Measurements from ENCODE around the gene CEP97. TPM values are rescaled to one million over a fixed set of nuclear protein-coding genes. Genes with fewer than 3 reads are reported as not detected.

Gene CEP97
- total RNA-seq, 4 donors from 2014 or later = 1.1 to 22.1 (median 6.1) TPM

- Histone ChIP-seq H3K9me3 (no peaks in the 10 kb centered on the region), H3K27ac (peak overlapping the region in 2 of 4 donors; percentile 3), H3K4me1 (peaks cover 8 to 33% (median 14%) of the 10 kb centered on the region in 4 donors), H3K27me3 (no peaks in the 10 kb centered on the region), H3K4me3 (no peak overlapping the region), H3K36me3 (no peaks in the 10 kb centered on the region)
- intact Hi-C loops (cut with DNase I; ENCODE audit: low total_unique reads) (no loop called here), in situ Hi-C loops (cut with MboI; ENCODE audit: low pct_ligation_motif_present in 1 of 4, low pct_unique_long_range_greater_than_20kb in 1 of 4, low sequenced_read_pairs in 3 of 4) (loop anchor here in 1 of 4 donors (10.0 to 25.0 kb wide), 2 partner anchors 415 to 727 kb away; no protein-coding TSS in a partner anchor)
- TF ChIP-seq EP300 (IDR thresholded peaks at IDR 0.05; ENCODE audit: low read depth) (no peak), CTCF (IDR thresholded peaks at IDR 0.05) (no peak), POLR2A (IDR thresholded peaks at IDR 0.05) (no peak), POLR2AphosphoS5 (IDR thresholded peaks at IDR 0.05) (no peak)
- no peak for DNase-seq
Measured at GRCh38 chr3:101810022-101810418, 85.6 kb downstream of the CEP97 start.

GRCh38 chr3:101811875-101812274 lies 87.5 kb downstream of the CEP97 start:
- Histone ChIP-seq H3K9me3 (no peaks in the 10 kb centered on the region), H3K4me1 (peaks cover 8 to 33% (median 15%) of the 10 kb centered on the region in 4 donors), H3K36me3 (no peaks in the 10 kb centered on the region), H3K27me3 (no peaks in the 10 kb centered on the region), H3K4me3 (no peak overlapping the region), H3K27ac (no peak overlapping the region)
- in situ Hi-C loops (cut with MboI; ENCODE audit: low pct_ligation_motif_present in 1 of 4, low pct_unique_long_range_greater_than_20kb in 1 of 4, low sequenced_read_pairs in 3 of 4) (loop anchor here in 1 of 4 donors (10.0 to 25.0 kb wide), 2 partner anchors 413 to 725 kb away; no protein-coding TSS in a partner anchor), intact Hi-C loops (cut with DNase I; ENCODE audit: low total_unique reads) (loop anchor here (2.0 kb wide), 1 partner anchor 413 kb away; no protein-coding TSS in a partner anchor)
- TF ChIP-seq POLR2A (IDR thresholded peaks at IDR 0.05) (no peak), CTCF (IDR thresholded peaks at IDR 0.05) (no peak), POLR2AphosphoS5 (IDR thresholded peaks at IDR 0.05) (no peak), EP300 (IDR thresholded peaks at IDR 0.05; ENCODE audit: low read depth) (no peak)
- WGBS, 2 donors (ENCODE audit: low coverage in 1 of 2) = 74 to 100% methylated on average over 1 to 2 of the region's 2 CpGs
- DNase-seq = no peak

DNA sequence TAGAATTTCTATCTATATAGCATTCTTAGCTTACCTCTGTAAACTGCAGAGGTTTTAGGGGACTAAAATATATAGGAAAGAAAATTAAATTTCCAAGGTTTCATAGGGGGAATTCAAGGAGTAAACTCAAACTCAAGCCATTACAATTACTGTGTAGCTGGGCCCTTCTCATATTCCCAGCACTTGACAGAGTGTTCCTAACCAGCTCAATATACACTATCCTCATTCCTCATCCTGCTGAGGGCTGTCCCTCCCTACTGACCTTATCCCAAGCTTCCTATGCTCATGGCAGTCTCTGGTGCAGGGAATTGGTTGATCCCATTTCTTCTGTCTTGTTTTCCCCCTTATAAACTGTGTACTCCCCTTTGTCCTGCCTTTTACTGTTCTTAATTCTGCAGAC lies 88.5 kb downstream of the CEP97 start:
- H3K9me3 ChIP-seq = no peaks in the 10 kb centered on the region
- intact Hi-C loops (cut with DNase I; ENCODE audit: low total_unique reads) = loop anchor here (2.0 kb wide), 1 partner anchor 412 kb away; no protein-coding TSS in a partner anchor
- H3K4me1 ChIP-seq = peaks cover 8 to 33% (median 15%) of the 10 kb centered on the region in 4 donors
- H3K27me3 ChIP-seq = no peaks in the 10 kb centered on the region
- no peaks in the 10 kb centered on the region for H3K36me3 ChIP-seq
- in situ Hi-C loops (cut with MboI; ENCODE audit: low pct_ligation_motif_present in 1 of 4, low pct_unique_long_range_greater_than_20kb in 1 of 4, low sequenced_read_pairs in 3 of 4) = loop anchor here in 1 of 4 donors (10.0 to 25.0 kb wide), 2 partner anchors 412 to 724 kb away; no protein-coding TSS in a partner anchor
- H3K27ac ChIP-seq = no peak overlapping the region
- TF ChIP-seq EP300 (IDR thresholded peaks at IDR 0.05; ENCODE audit: low read depth) (no peak), POLR2A (IDR thresholded peaks at IDR 0.05) (no peak), CTCF (IDR thresholded peaks at IDR 0.05) (no peak), POLR2AphosphoS5 (IDR thresholded peaks at IDR 0.05) (no peak)
- no peak overlapping the region for H3K4me3 ChIP-seq
- no peak for DNase-seq

DNA sequence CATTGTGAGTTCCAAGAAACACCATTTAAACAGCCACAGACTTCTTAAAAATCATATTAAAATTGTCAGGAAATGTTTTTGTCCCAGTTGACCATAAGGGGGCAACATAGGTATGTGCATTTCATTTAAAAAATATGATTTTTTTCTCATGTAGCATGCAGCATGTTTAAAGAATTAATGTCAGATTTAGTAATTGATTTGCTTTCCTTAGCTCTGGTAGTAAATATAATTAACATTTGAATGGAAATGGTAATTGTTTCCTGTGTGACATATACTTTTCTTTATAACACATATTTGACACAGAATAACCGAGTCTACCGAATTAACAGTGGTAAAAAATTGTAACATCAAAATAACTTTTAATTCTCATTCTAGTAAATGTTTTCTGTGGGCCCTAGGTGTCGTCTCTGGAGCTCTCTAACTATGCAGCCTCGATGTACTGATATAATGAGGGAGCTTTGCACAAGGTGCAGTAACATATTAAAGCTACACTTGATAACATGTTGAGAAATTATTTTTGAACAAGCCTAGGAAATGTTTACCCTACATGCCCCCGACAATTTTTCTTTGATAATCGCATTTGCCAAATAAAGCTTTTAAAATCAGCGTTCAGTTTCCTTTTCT lies 89.5 kb downstream of the CEP97 start:
- Histone ChIP-seq H3K9me3 (no peaks in the 10 kb centered on the region), H3K4me3 (no peak overlapping the region), H3K27me3 (no peaks in the 10 kb centered on the region), H3K36me3 (no peaks in the 10 kb centered on the region), H3K4me1 (peaks cover 8 to 31% (median 15%) of the 10 kb centered on the region in 4 donors), H3K27ac (no peak overlapping the region)
- intact Hi-C loops (cut with DNase I; ENCODE audit: low total_unique reads) = loop anchor here (2.0 kb wide), 1 partner anchor 411 kb away; no protein-coding TSS in a partner anchor
- in situ Hi-C loops (cut with MboI; ENCODE audit: low pct_ligation_motif_present in 1 of 4, low pct_unique_long_range_greater_than_20kb in 1 of 4, low sequenced_read_pairs in 3 of 4) = loop anchor here in 1 of 4 donors (10.0 to 25.0 kb wide), 2 partner anchors 411 to 723 kb away; no protein-coding TSS in a partner anchor
- TF ChIP-seq POLR2AphosphoS5 (IDR thresholded peaks at IDR 0.05) = no peak
- peak; percentile 54 to 73 (median 57) for TF ChIP-seq CTCF (IDR thresholded peaks at IDR 0.05)
- no peak for TF ChIP-seq EP300 (IDR thresholded peaks at IDR 0.05; ENCODE audit: low read depth)
- 47 to 55% methylated on average over 7 of the region's 7 CpGs for WGBS, 2 donors (ENCODE audit: low coverage in 1 of 2)
- DNase-seq = no peak
